K562 (cell line): ENCODE results near the gene GJC2. TPM values are rescaled to one million over a fixed set of nuclear protein-coding genes. Genes with fewer than 3 reads are reported as not detected.

Experiments
- ATF1 ChIP-seq, 2 experiments: fragments of 450-650 bp in 1 of 2; IDR thresholded peaks; 2 replicates each; pipeline ENCODE4 v1.6.1; 2016; ENCODE audit warnings: missing compliant biosample characterization in 1 of 2, missing genetic modification characterization in 1 of 2
- NR2C1 ChIP-seq, 2 experiments: fragments of 450-650 bp; IDR thresholded peaks; 2 replicates each; pipeline ENCODE4 v1.6.1; 2017; ENCODE audit warnings: mild to moderate bottlenecking in 2 of 2, antibody characterized with exemption in 1 of 2, inconsistent platforms in 1 of 2, missing compliant biosample characterization in 1 of 2, missing genetic modification characterization in 1 of 2
- RFX5 ChIP-seq: IDR thresholded peaks from 2 replicates; pipeline ENCODE4 v1.6.1; 2011; ENCODE audit warnings: low read depth, mild to moderate bottlenecking, improper control_type of control experiment, low read length
- ZC3H8 ChIP-seq: fragments of 450-650 bp; IDR thresholded peaks from 2 replicates; pipeline ENCODE4 v1.6.1; 2017
- ZNF124 ChIP-seq: sonication (generic); formaldehyde crosslinking; IDR thresholded peaks from 2 replicates; pipeline ENCODE4 v1.8.1; 2022; ENCODE audit warnings: missing genetic modification reagents
- ZNF3 ChIP-seq: fragments of 250-450 bp; sonication (Bioruptor Pico); IDR thresholded peaks from 2 replicates; pipeline ENCODE4 v1.5.0; 2021; ENCODE audit warnings: mild to moderate bottlenecking, moderate library complexity
- polyA plus RNA-seq, 8 experiments: library from polyadenylated mRNA; depleted of rRNA in 4 of 8; stranded (reverse) in 5 of 8; unstranded in 3 of 8; fragments of >200 nt; fragmentation: Nextera tagmentation in 2 of 8; fragmentation: Illumina TruSeq in 1 of 8; extraction: Ambion mirVana in 2 of 8; extraction: Trizol in 1 of 8; gene quantifications; 2 replicates each; pipeline versions ENCODE4 v1.2.1 to v1.2.3, GENCODE V29; 2011 to 2014; ENCODE audit warnings: inconsistent platforms in 1 of 8, missing spikeins in 1 of 8
- total RNA-seq, 7 experiments: library from RNA; depleted of rRNA in 6 of 7; stranded (reverse); fragments of >200 nt in 6 of 7; fragmentation: Illumina TruSeq in 2 of 7; extraction: Trizol in 2 of 7; gene quantifications; 2 replicates each; pipeline versions ENCODE4 v1.2.1 to v1.2.3, GENCODE V29; 2011 to 2021; ENCODE audit warnings: low replicate concordance in 1 of 7
- TF ChIP-seq, protein P1 (sequence below): sonication (generic); formaldehyde crosslinking; IDR thresholded peaks from 2 replicates; pipeline ENCODE4 v1.8.0; 2022; ENCODE audit warnings: mild to moderate bottlenecking, missing genetic modification reagents, borderline replicate concordance
- TF ChIP-seq, protein P2 (sequence below), 2 experiments: fragments of 450-650 bp in 1 of 2; sonication (generic) in 1 of 2; formaldehyde crosslinking in 1 of 2; IDR thresholded peaks in 1 of 2; conservative IDR thresholded peaks in 1 of 2; 2 replicates each; pipeline versions ENCODE4 v1.6.1 to v1.8.1; 2016 to 2023; ENCODE audit warnings: mild to moderate bottlenecking in 2 of 2, moderate library complexity in 2 of 2, inconsistent platforms in 1 of 2, missing genetic modification reagents in 1 of 2
- TF ChIP-seq, protein P3 (sequence below): fragments of 450-650 bp; IDR thresholded peaks from 2 replicates; pipeline ENCODE4 v1.7.0; 2016; ENCODE audit warnings: borderline replicate concordance
- TF ChIP-seq, protein P4 (sequence below), 2 experiments: fragments of 450-650 bp; IDR thresholded peaks; 2 replicates each; pipeline ENCODE4 v1.6.1; 2018; ENCODE audit warnings: mild to moderate bottlenecking in 2 of 2, low read depth in 1 of 2; ENCODE audit not compliant: partially characterized antibody in 2 of 2
- TF ChIP-seq, protein P5 (sequence below): fragments of 150-350 bp; IDR thresholded peaks from 2 replicates; pipeline ENCODE4 v1.6.1; 2014; ENCODE audit warnings: low read depth, mild to moderate bottlenecking, low read length, borderline replicate concordance
- TF ChIP-seq, protein P6 (sequence below): sonication (generic); formaldehyde crosslinking; IDR thresholded peaks from 2 replicates; pipeline ENCODE4 v1.8.1; 2023; ENCODE audit warnings: mild to moderate bottlenecking, missing genetic modification reagents, moderate library complexity

GJC2 gene
- total and polyA plus RNA-seq, 9 of the 15 experiments (the other 6 are each of a cell fraction or from before 2014, with no cell fraction given): 0.03 to 0.62 (median 0.11) TPM; not detected in 2

DNA sequence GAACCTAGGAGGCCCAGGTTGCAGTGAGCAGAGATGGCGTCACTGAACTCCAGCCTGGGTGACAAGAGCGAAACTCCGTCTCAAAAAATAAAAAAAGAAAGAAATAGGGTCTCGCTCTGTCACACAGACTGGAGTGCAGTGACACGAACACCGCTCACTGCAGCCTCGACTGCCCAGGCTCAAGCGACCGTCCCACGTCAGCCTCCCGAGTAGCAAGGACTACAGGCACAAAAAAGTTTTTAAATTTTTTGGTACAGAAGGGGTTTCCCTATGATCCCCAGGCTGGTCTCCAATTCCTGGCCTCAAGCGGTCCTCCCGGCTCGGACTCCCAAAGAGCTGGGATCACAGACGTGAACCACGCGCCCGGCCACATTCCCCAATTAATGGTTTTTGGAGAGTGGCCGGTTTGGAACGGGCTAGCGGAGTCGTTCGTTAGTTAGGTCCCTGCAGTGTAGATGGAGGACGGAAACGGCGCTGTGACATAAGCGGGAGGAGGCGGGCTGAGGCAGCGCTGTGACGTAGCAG, 10.3 kb upstream of the GJC2 start (continued):
- TF ChIP-seq, protein P1, sequence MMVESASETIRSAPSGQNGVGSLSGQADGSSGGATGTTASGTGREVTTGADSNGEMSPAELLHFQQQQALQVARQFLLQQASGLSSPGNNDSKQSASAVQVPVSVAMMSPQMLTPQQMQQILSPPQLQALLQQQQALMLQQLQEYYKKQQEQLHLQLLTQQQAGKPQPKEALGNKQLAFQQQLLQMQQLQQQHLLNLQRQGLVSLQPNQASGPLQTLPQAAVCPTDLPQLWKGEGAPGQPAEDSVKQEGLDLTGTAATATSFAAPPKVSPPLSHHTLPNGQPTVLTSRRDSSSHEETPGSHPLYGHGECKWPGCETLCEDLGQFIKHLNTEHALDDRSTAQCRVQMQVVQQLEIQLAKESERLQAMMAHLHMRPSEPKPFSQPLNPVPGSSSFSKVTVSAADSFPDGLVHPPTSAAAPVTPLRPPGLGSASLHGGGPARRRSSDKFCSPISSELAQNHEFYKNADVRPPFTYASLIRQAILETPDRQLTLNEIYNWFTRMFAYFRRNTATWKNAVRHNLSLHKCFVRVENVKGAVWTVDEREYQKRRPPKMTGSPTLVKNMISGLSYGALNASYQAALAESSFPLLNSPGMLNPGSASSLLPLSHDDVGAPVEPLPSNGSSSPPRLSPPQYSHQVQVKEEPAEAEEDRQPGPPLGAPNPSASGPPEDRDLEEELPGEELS (CRISPR knock-in tag): no peak
- TF ChIP-seq, protein P2, sequence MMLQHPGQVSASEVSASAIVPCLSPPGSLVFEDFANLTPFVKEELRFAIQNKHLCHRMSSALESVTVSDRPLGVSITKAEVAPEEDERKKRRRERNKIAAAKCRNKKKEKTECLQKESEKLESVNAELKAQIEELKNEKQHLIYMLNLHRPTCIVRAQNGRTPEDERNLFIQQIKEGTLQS (IDR thresholded peaks at IDR 0.05): no peak
- TF ChIP-seq, protein P2 (CRISPR knock-in tag; conservative IDR thresholded peaks at IDR 0.05): peak; percentile 31; the same call in 1 of the 2 replicates
- TF ChIP-seq, protein P3, sequence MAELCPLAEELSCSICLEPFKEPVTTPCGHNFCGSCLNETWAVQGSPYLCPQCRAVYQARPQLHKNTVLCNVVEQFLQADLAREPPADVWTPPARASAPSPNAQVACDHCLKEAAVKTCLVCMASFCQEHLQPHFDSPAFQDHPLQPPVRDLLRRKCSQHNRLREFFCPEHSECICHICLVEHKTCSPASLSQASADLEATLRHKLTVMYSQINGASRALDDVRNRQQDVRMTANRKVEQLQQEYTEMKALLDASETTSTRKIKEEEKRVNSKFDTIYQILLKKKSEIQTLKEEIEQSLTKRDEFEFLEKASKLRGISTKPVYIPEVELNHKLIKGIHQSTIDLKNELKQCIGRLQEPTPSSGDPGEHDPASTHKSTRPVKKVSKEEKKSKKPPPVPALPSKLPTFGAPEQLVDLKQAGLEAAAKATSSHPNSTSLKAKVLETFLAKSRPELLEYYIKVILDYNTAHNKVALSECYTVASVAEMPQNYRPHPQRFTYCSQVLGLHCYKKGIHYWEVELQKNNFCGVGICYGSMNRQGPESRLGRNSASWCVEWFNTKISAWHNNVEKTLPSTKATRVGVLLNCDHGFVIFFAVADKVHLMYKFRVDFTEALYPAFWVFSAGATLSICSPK: no peak
- no peak for TF ChIP-seq ZC3H8
- TF ChIP-seq, protein P4, sequence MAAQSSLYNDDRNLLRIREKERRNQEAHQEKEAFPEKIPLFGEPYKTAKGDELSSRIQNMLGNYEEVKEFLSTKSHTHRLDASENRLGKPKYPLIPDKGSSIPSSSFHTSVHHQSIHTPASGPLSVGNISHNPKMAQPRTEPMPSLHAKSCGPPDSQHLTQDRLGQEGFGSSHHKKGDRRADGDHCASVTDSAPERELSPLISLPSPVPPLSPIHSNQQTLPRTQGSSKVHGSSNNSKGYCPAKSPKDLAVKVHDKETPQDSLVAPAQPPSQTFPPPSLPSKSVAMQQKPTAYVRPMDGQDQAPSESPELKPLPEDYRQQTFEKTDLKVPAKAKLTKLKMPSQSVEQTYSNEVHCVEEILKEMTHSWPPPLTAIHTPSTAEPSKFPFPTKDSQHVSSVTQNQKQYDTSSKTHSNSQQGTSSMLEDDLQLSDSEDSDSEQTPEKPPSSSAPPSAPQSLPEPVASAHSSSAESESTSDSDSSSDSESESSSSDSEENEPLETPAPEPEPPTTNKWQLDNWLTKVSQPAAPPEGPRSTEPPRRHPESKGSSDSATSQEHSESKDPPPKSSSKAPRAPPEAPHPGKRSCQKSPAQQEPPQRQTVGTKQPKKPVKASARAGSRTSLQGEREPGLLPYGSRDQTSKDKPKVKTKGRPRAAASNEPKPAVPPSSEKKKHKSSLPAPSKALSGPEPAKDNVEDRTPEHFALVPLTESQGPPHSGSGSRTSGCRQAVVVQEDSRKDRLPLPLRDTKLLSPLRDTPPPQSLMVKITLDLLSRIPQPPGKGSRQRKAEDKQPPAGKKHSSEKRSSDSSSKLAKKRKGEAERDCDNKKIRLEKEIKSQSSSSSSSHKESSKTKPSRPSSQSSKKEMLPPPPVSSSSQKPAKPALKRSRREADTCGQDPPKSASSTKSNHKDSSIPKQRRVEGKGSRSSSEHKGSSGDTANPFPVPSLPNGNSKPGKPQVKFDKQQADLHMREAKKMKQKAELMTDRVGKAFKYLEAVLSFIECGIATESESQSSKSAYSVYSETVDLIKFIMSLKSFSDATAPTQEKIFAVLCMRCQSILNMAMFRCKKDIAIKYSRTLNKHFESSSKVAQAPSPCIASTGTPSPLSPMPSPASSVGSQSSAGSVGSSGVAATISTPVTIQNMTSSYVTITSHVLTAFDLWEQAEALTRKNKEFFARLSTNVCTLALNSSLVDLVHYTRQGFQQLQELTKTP (IDR thresholded peaks at IDR 0.05; ENCODE audit: low read depth in 1 of 2, partially characterized antibody in 2 of 2): peak in 1 of 2 experiments; percentile 57
- no peak for TF ChIP-seq RFX5
- TF ChIP-seq, protein P5, sequence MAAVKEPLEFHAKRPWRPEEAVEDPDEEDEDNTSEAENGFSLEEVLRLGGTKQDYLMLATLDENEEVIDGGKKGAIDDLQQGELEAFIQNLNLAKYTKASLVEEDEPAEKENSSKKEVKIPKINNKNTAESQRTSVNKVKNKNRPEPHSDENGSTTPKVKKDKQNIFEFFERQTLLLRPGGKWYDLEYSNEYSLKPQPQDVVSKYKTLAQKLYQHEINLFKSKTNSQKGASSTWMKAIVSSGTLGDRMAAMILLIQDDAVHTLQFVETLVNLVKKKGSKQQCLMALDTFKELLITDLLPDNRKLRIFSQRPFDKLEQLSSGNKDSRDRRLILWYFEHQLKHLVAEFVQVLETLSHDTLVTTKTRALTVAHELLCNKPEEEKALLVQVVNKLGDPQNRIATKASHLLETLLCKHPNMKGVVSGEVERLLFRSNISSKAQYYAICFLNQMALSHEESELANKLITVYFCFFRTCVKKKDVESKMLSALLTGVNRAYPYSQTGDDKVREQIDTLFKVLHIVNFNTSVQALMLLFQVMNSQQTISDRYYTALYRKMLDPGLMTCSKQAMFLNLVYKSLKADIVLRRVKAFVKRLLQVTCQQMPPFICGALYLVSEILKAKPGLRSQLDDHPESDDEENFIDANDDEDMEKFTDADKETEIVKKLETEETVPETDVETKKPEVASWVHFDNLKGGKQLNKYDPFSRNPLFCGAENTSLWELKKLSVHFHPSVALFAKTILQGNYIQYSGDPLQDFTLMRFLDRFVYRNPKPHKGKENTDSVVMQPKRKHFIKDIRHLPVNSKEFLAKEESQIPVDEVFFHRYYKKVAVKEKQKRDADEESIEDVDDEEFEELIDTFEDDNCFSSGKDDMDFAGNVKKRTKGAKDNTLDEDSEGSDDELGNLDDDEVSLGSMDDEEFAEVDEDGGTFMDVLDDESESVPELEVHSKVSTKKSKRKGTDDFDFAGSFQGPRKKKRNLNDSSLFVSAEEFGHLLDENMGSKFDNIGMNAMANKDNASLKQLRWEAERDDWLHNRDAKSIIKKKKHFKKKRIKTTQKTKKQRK: no peak
- TF ChIP-seq, protein P6, sequence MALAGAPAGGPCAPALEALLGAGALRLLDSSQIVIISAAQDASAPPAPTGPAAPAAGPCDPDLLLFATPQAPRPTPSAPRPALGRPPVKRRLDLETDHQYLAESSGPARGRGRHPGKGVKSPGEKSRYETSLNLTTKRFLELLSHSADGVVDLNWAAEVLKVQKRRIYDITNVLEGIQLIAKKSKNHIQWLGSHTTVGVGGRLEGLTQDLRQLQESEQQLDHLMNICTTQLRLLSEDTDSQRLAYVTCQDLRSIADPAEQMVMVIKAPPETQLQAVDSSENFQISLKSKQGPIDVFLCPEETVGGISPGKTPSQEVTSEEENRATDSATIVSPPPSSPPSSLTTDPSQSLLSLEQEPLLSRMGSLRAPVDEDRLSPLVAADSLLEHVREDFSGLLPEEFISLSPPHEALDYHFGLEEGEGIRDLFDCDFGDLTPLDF: no peak
- TF ChIP-seq ZNF3 (CRISPR knock-in tag): no peak
- TF ChIP-seq ATF1 (CRISPR knock-in tag; IDR thresholded peaks at IDR 0.05): no peak; the same call in 1 of the 2 replicates
- no peak for TF ChIP-seq ATF1 (tag; IDR thresholded peaks at IDR 0.05)
- TF ChIP-seq NR2C1 (IDR thresholded peaks at IDR 0.05): no peak
- TF ChIP-seq NR2C1 (tag; IDR thresholded peaks at IDR 0.05): no peak
- TF ChIP-seq ZNF124 (CRISPR knock-in tag): no peak
